Measurements from ENCODE around the gene EFNB1.

- TF ChIP-seq TP53 (CRISPR knock-in tag; IDR thresholded peaks at IDR 0.05) (no peak), CTCF (IDR thresholded peaks at IDR 0.05) (no peak), CREB1 (CRISPR knock-in tag; IDR thresholded peaks at IDR 0.05) (no peak), TCF7 (CRISPR knock-in tag; IDR thresholded peaks at IDR 0.05; ENCODE audit: low read depth) (no peak)
Observed at GRCh38 chrX:68867458-68868112, 38.8 kb downstream of the EFNB1 start.

Measured in WTC11 (cell line).